Measurements from ENCODE around the gene SPON1. TPM values are rescaled to one million over a fixed set of nuclear protein-coding genes. Genes with fewer than 3 reads are reported as not detected.

SPON1 gene
- total and polyA plus RNA-seq, 2 experiments from 2014 or later = 2.9 to 6.4 TPM

- Mint-ChIP-seq H3K4me3 (no peak overlapping the region), H3K27me3 (ENCODE audit: insufficient read depth, low read depth, poor library complexity) (no peaks in the 10 kb centered on the region), H3K36me3 (ENCODE audit: low read depth) (no peaks in the 10 kb centered on the region), H3K4me1 (peaks cover 3% of the 10 kb centered on the region; the same call in 1 of the 3 replicates), H3K27ac (no peak overlapping the region), H3K9me3 (0 out of 3 replicates have a peak, but pooled peaks cover under 1% of the 10 kb centered on the region)
- H3K27me3 ChIP-seq (ENCODE audit: insufficient read depth) = no peaks in the 10 kb centered on the region
- no peak overlapping the region for H2AFZ ChIP-seq
- DNase-seq (ENCODE audit: low spot score) (no peak), ATAC-seq (no peak)
- no peaks in the 10 kb centered on the region for H3K36me3 ChIP-seq (ENCODE audit: insufficient read depth)
- no peaks in the 10 kb centered on the region for H4K20me1 ChIP-seq (replicated peaks; ENCODE audit: insufficient read depth)
- H3K4me3 ChIP-seq = no peak overlapping the region
- no peak for TF ChIP-seq CTCF (conservative IDR thresholded peaks at IDR 0.05; ENCODE audit: low read depth in 2 of 2)
- TF ChIP-seq JUNB (IDR thresholded peaks at IDR 0.05; ENCODE audit: unreplicated experiment) = no peak
- no peak for TF ChIP-seq POLR2AphosphoS5 (IDR thresholded peaks at IDR 0.05; ENCODE audit: low read depth)
- TF ChIP-seq CREB1 (CRISPR knock-in tag; IDR thresholded peaks at IDR 0.05; ENCODE audit: low read depth) = no peak
- TF ChIP-seq ZNF114 (CRISPR knock-in tag; IDR thresholded peaks at IDR 0.05) = no peak
- TF ChIP-seq EZH2phosphoT487 (IDR thresholded peaks at IDR 0.05; ENCODE audit: unreplicated experiment) = no peak
- TF ChIP-seq ZNF462 (CRISPR knock-in tag; IDR thresholded peaks at IDR 0.05) = no peak
- no peak for TF ChIP-seq STAT1 (IDR thresholded peaks at IDR 0.05; ENCODE audit: unreplicated experiment)
- no peak for TF ChIP-seq REST (IDR thresholded peaks at IDR 0.05; ENCODE audit: unreplicated experiment)
- TF ChIP-seq ZNF331 (CRISPR knock-in tag; IDR thresholded peaks at IDR 0.05; ENCODE audit: low read depth) = no peak
- no peak for TF ChIP-seq EZH2 (IDR thresholded peaks at IDR 0.05; ENCODE audit: low read depth, unreplicated experiment)
- TF ChIP-seq, protein P1, sequence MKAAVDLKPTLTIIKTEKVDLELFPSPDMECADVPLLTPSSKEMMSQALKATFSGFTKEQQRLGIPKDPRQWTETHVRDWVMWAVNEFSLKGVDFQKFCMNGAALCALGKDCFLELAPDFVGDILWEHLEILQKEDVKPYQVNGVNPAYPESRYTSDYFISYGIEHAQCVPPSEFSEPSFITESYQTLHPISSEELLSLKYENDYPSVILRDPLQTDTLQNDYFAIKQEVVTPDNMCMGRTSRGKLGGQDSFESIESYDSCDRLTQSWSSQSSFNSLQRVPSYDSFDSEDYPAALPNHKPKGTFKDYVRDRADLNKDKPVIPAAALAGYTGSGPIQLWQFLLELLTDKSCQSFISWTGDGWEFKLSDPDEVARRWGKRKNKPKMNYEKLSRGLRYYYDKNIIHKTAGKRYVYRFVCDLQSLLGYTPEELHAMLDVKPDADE (IDR thresholded peaks at IDR 0.05) = no peak
- TF ChIP-seq NANOG (IDR thresholded peaks at IDR 0.05; ENCODE audit: borderline replicate concordance) = no peak
- no peak overlapping the region for H3K4me2 ChIP-seq
- 0 out of 2 replicates have a peak, but pooled peaks cover 5% of the 10 kb centered on the region for H3K9me2 ChIP-seq (ENCODE audit: insufficient read depth)
- H3K4me1 ChIP-seq (ENCODE audit: insufficient read depth) = no peaks in the 10 kb centered on the region
- no peak overlapping the region for H3K27ac ChIP-seq (ENCODE audit: low read depth)
- no peaks in the 10 kb centered on the region for H3F3A ChIP-seq (replicated peaks; ENCODE audit: low read depth)
- H3K79me2 ChIP-seq (replicated peaks; ENCODE audit: insufficient read depth) = no peaks in the 10 kb centered on the region
Observed at GRCh38 chr11:14012846-14013245, 50.3 kb downstream of the SPON1 start.
